H1 (cell line): ENCODE results near the gene FKBP1A. TPM values are rescaled to one million over a fixed set of nuclear protein-coding genes. Genes with fewer than 3 reads are reported as not detected.

Experiments used
- BACH1 ChIP-seq: IDR thresholded peaks from 2 replicates; pipeline ENCODE4 v1.6.1; 2012; ENCODE audit warnings: low read length, improper control_type of control experiment
- CEBPB ChIP-seq: IDR thresholded peaks from 2 replicates; pipeline ENCODE4 v1.6.1; 2012; ENCODE audit warnings: low read depth, low read length
- FOSL1 ChIP-seq: IDR thresholded peaks from 2 replicates; pipeline ENCODE4 v1.6.1; 2011; ENCODE audit warnings: mild to moderate bottlenecking, low read depth, low read length, moderate library complexity; ENCODE audit not compliant: insufficient read depth
- GTF2F1 ChIP-seq: IDR thresholded peaks from 2 replicates; pipeline ENCODE4 v1.6.1; 2012; ENCODE audit warnings: low read depth, low read length, improper control_type of control experiment, borderline replicate concordance
- HDAC2 ChIP-seq, 2 experiments: fragments of 300-600 bp in 1 of 2; sonication (generic) in 1 of 2; IDR thresholded peaks; 2 replicates each; pipeline ENCODE4 v1.6.1; 2011 to 2012; ENCODE audit warnings: low read depth in 2 of 2, low read length in 2 of 2, mild to moderate bottlenecking in 2 of 2, moderate library complexity in 2 of 2, borderline replicate concordance in 1 of 2, inconsistent platforms in 1 of 2
- MAFK ChIP-seq: IDR thresholded peaks from 2 replicates; pipeline ENCODE4 v1.6.1; 2012; ENCODE audit warnings: low read depth, mild to moderate bottlenecking, improper control_type of control experiment, low read length
- RXRA ChIP-seq: IDR thresholded peaks from 2 replicates; pipeline ENCODE4 v1.6.1; 2011; ENCODE audit warnings: low read depth, mild to moderate bottlenecking, low read length, moderate library complexity; ENCODE audit not compliant: insufficient read depth
- SAP30 ChIP-seq: fragments of 300-600 bp; sonication (generic); IDR thresholded peaks from 2 replicates; pipeline ENCODE4 v1.7.1; 2012; ENCODE audit warnings: low read length, moderate library complexity, mild to moderate bottlenecking, inconsistent platforms; ENCODE audit not compliant: insufficient read depth, insufficient replicate concordance
- polyA plus RNA-seq, 7 experiments: library from polyadenylated mRNA; depleted of rRNA in 3 of 7; stranded (reverse) in 5 of 7; unstranded in 2 of 7; fragments of >200 nt in 5 of 7; fragments of 200-250 nt in 2 of 7; gene quantifications; 1 replicate in 5 of 7; 2 replicates in 1 of 7; 4 replicates in 1 of 7; pipeline versions ENCODE4 v1.2.1 to v1.2.3, GENCODE V29; 2011 to 2013; ENCODE audit warnings: missing spikeins in 2 of 7, mixed read lengths in 2 of 7
- total RNA-seq: library from RNA; stranded (reverse); fragmentation: NEBNext Ultra II Directional; extraction: Animal tissue kit (Norgen Biotek cat#: 25700); gene quantifications from 2 replicates; pipeline ENCODE4 v1.2.1, GENCODE V29; 2021
- TF ChIP-seq, protein P1 (sequence below): IDR thresholded peaks from 2 replicates; pipeline ENCODE4 v1.6.1; 2011; ENCODE audit warnings: low read length, improper control_type of control experiment

The FKBP1A gene
- total and polyA plus RNA-seq, 2 of the 8 experiments (the other 6 are each of a cell fraction or from before 2014, with no cell fraction given), result 250 to 685 TPM

- TF ChIP-seq CEBPB (no peak), SAP30 (no peak), RXRA (no peak), BACH1 (no peak), MAFK (no peak), HDAC2 (IDR thresholded peaks at IDR 0.05; ENCODE audit: borderline replicate concordance in 1 of 2, low read depth in 2 of 2, low read length in 2 of 2) (no peak), FOSL1 (no peak), GTF2F1 (no peak)
- TF ChIP-seq, protein P1, sequence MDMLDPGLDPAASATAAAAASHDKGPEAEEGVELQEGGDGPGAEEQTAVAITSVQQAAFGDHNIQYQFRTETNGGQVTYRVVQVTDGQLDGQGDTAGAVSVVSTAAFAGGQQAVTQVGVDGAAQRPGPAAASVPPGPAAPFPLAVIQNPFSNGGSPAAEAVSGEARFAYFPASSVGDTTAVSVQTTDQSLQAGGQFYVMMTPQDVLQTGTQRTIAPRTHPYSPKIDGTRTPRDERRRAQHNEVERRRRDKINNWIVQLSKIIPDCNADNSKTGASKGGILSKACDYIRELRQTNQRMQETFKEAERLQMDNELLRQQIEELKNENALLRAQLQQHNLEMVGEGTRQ, result no peak
Observed at GRCh38 chr20:1376408-1377270, 16.2 kb downstream of the FKBP1A start (continued).
